Transverse colon (tissue), 4 donors: ENCODE data around the gene S100A11. TPM values are rescaled to one million over a fixed set of nuclear protein-coding genes. Genes with fewer than 3 reads are reported as not detected.
A peak's percentile ranks its signal among the peaks of the same experiment; 100 is the strongest.

Source experiments
- DNase-seq: peaks from one replicate; pipeline ENCODE4 v3.0.0-alpha.2; 2019
- H3K27ac ChIP-seq, 4 donors: fragments of 200-600 bp; sonication (generic); 2 replicates each; pipeline ENCODE4 v1.5.1; 2016 to 2018; ENCODE audit warnings: inconsistent platforms in 4 of 4
- H3K27me3 ChIP-seq: fragments of 200-600 bp; sonication (generic); 2 replicates; pipeline ENCODE4 v1.5.1; 2017; ENCODE audit warnings: inconsistent platforms
- H3K36me3 ChIP-seq, 4 donors: fragments of 200-600 bp; sonication (generic); 2 replicates each; pipeline ENCODE4 v1.5.1; 2017 to 2019; ENCODE audit warnings: inconsistent platforms in 4 of 4
- H3K4me1 ChIP-seq, 4 donors: fragments of 200-600 bp; sonication (generic); 2 replicates each; pipeline ENCODE4 v1.5.1; 2017 to 2020; ENCODE audit warnings: inconsistent platforms in 4 of 4
- H3K4me3 ChIP-seq, 4 donors: fragments of 200-600 bp; sonication (generic); 1 replicate in 1 of 4; 2 replicates in 3 of 4; pipeline versions ENCODE4 v1.5.1 to v1.6.1; 2017 to 2019; ENCODE audit warnings: inconsistent platforms in 4 of 4
- H3K9me3 ChIP-seq, 2 donors: fragments of 200-600 bp; sonication (generic); 2 replicates each; pipeline ENCODE4 v1.5.1; 2017 to 2019; ENCODE audit warnings: inconsistent platforms in 2 of 2
- EP300 ChIP-seq: sonication (generic); formaldehyde crosslinking; IDR thresholded peaks from one replicate; pipeline ENCODE4 v1.6.1; 2017; ENCODE audit warnings: antibody characterized with exemption, low read depth
- POLR2A ChIP-seq: fragments of 450-650 bp; IDR thresholded peaks from one replicate; pipeline ENCODE4 v1.6.1; 2016; ENCODE audit warnings: antibody characterized with exemption, mild to moderate bottlenecking, moderate library complexity
- POLR2AphosphoS5 ChIP-seq, 3 donors: sonication (generic); formaldehyde crosslinking; IDR thresholded peaks; one replicate each; pipeline ENCODE4 v1.6.1; 2016; ENCODE audit warnings: antibody characterized with exemption in 3 of 3
- WGBS, 2 donors: methylation state at CpG; one replicate each; pipeline ENCODE4 v1.1.5; 2018; ENCODE audit warnings: low coverage in 1 of 2; 5-methylcytosine and 5-hydroxymethylcytosine counted together
- in situ Hi-C, 4 donors: fragments of 200-750 bp; cut with MboI; loops; one replicate each; pipeline versions ENCODE4 v1.15.0 to v1.15.1; 2017; ENCODE audit warnings: low sequenced_read_pairs in 3 of 4, low pct_ligation_motif_present in 1 of 4, low pct_unique_long_range_greater_than_20kb in 1 of 4
- intact Hi-C: fragments of 100-400 bp; cut with DNase I; formaldehyde crosslinking; loops from one replicate; pipeline ENCODE4 v1.15.1; 2023; ENCODE audit warnings: low total_unique reads
- total RNA-seq, 4 donors: library from RNA; depleted of rRNA; stranded (reverse); fragments of >200 nt; gene quantifications; one replicate each; pipeline ENCODE4 v1.1.0, GENCODE V29; 2016
- TF ChIP-seq, protein P1 (sequence below), 5 experiments: fragments of 200-600 bp in 3 of 5; fragments of 450-650 bp in 2 of 5; sonication (generic) in 3 of 5; IDR thresholded peaks; 1 replicate in 2 of 5; 2 replicates in 3 of 5; pipeline ENCODE4 v1.5.1; 2016 to 2017; ENCODE audit warnings: antibody characterized with exemption in 5 of 5, inconsistent platforms in 3 of 5, mild to moderate bottlenecking in 2 of 5, moderate library complexity in 1 of 5

The S100A11 gene
- total RNA-seq, 4 donors from 2014 or later: 35.6 to 108 (median 54.8) TPM

- H3K4me3 ChIP-seq: no peak overlapping the region
- no peak for DNase-seq
- H3K9me3 ChIP-seq: no peaks in the 10 kb centered on the region
- H3K36me3 ChIP-seq: no peaks in the 10 kb centered on the region
- intact Hi-C loops: no loop called here
- H3K4me1 ChIP-seq: peaks cover 7 to 28% (median 19%) of the 10 kb centered on the region in 4 donors
- H3K27ac ChIP-seq: peak overlapping the region in 1 of 4 donors; percentile 6
- no peak for TF ChIP-seq EP300
- TF ChIP-seq, protein P1, sequence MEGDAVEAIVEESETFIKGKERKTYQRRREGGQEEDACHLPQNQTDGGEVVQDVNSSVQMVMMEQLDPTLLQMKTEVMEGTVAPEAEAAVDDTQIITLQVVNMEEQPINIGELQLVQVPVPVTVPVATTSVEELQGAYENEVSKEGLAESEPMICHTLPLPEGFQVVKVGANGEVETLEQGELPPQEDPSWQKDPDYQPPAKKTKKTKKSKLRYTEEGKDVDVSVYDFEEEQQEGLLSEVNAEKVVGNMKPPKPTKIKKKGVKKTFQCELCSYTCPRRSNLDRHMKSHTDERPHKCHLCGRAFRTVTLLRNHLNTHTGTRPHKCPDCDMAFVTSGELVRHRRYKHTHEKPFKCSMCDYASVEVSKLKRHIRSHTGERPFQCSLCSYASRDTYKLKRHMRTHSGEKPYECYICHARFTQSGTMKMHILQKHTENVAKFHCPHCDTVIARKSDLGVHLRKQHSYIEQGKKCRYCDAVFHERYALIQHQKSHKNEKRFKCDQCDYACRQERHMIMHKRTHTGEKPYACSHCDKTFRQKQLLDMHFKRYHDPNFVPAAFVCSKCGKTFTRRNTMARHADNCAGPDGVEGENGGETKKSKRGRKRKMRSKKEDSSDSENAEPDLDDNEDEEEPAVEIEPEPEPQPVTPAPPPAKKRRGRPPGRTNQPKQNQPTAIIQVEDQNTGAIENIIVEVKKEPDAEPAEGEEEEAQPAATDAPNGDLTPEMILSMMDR (IDR thresholded peaks at IDR 0.05): no peak
- no peak for TF ChIP-seq POLR2AphosphoS5 (IDR thresholded peaks at IDR 0.05)
- TF ChIP-seq POLR2A: no peak
- in situ Hi-C loops: no loop called here
- WGBS, 2 donors: 78 to 95% methylated on average over 3 to 10 of the region's 10 CpGs
- H3K27me3 ChIP-seq: no peaks in the 10 kb centered on the region
Observed at GRCh38 chr1:152038871-152039270, 2.1 kb upstream of the S100A11 start.

- Histone ChIP-seq H3K27ac (peak overlapping the region; percentile 92 to 96 (median 94)), H3K4me3 (peak overlapping the region; percentile 54 to 74 (median 58)), H3K4me1 (peaks cover 7 to 33% (median 24%) of the 10 kb centered on the region in 4 donors), H3K27me3 (no peaks in the 10 kb centered on the region), H3K9me3 (no peaks in the 10 kb centered on the region), H3K36me3 (peaks cover 0 to 24% (median 11%) of the 10 kb centered on the region in 4 donors)
- intact Hi-C loops: no loop called here
- WGBS, 2 donors: 2 to 12% methylated on average over 9 to 17 of the region's 17 CpGs
- in situ Hi-C loops: no loop called here
- TF ChIP-seq, protein P1 (IDR thresholded peaks at IDR 0.05): no peak
- TF ChIP-seq POLR2AphosphoS5 (IDR thresholded peaks at IDR 0.05) (no peak), EP300 (no peak), POLR2A (no peak)
- DNase-seq: peak; percentile 48
Observed at GRCh38 chr1:152035539-152036266, 1.1 kb downstream of the S100A11 start.

DNA sequence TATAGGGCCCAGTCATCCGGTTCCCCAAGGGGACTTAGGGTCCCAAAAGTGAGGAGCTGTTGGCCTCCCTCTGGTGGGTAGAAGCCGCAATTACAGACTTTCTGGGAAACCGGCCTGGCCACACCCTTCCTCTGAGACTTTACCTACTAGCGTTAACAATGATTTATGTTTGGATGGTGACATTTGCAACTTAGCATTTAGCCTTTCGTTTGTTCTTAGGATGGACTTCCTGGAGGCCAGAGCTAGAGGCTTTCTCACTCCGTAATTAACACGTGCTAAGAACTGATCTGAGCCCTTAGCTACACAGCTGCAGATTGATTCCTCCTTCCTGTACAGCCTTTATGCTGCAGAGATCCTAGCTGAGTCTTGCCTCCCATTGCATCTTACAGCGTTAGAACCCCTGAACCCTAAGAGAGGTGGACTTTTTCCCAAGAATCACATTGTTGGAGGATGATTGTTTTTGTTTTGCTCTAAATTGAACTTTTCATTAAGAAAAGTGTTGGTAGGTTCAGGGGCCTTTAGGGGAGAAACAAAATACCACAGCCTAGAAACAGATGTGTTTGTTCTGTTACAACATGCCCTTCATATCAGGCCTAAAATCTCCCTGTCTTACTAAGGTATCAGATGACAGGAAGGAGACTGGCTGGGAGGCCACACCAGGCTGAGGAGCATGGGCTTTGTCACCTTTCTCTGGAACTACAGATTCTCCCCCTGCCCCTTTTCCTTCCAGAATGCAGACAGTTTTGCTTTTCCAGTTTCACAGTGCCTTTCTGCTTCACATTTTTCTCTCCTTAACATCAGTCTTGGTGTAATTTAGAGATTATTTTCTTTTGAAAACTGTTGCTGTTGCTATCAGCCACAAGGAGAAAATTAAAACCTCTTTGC lies 1.9 kb downstream of the S100A11 start:
- H3K36me3 ChIP-seq: peaks cover 0 to 24% (median 11%) of the 10 kb centered on the region in 4 donors
- peak; percentile 72 for DNase-seq
- 4 to 11% methylated on average over 4 to 8 of the region's 8 CpGs for WGBS, 2 donors

More for the DNA sequence above, 1.9 kb downstream of the S100A11 start:
- Histone ChIP-seq H3K9me3 (no peaks in the 10 kb centered on the region), H3K4me1 (peaks cover 7 to 33% (median 24%) of the 10 kb centered on the region in 4 donors), H3K27me3 (no peaks in the 10 kb centered on the region), H3K4me3 (peak overlapping the region in 3 of 4 donors; percentile 54 to 74 (median 60)), H3K27ac (peak overlapping the region; percentile 92 to 96 (median 94))
- no peak for TF ChIP-seq POLR2A
- TF ChIP-seq EP300: no peak
- TF ChIP-seq, protein P1 (IDR thresholded peaks at IDR 0.05): peak; percentile 63 to 88 (median 76)
- peak in 2 of 3 donors; percentile 10 to 21 for TF ChIP-seq POLR2AphosphoS5 (IDR thresholded peaks at IDR 0.05)
- in situ Hi-C loops (no loop called here), intact Hi-C loops (no loop called here)
